HG02678 (cell line): Measurements from ENCODE around the gene KIR2DL4.
"Not testable (repeated sequence)": the region's sequence is repeated elsewhere in the genome, so short reads cannot be mapped to it uniquely, and the experiment has no call there.

ENCODE experiments used
- ATAC-seq: cut with Tn5 transposase; IDR thresholded peaks from one replicate; pipeline ENCODE4 v1.9.1; 2021; ENCODE audit warnings: mild to moderate bottlenecking, moderate library complexity; ENCODE audit not compliant: unreplicated experiment

Gene KIR2DL4

DNA sequence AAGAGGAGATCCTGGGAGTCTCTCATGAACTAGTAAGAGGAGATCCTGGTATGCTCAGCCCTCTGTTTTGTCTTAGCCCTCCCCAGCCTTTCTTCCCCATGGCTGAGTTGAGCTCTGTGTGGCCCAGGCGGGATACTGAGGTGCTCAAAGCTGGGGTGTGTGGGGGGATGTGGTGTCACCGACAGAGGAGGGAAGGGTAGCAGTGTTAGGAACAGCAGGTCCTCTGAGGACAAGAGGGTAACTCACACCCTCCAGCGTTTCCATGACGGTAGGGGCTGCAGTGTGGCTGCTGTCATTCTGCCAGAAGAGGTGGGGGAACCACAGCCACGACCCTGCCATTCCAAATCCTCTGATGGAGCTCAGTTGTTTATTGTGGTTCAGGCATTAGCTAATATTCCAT is 691 bp downstream of the KIR2DL4 start:
- no peak for ATAC-seq

DNA sequence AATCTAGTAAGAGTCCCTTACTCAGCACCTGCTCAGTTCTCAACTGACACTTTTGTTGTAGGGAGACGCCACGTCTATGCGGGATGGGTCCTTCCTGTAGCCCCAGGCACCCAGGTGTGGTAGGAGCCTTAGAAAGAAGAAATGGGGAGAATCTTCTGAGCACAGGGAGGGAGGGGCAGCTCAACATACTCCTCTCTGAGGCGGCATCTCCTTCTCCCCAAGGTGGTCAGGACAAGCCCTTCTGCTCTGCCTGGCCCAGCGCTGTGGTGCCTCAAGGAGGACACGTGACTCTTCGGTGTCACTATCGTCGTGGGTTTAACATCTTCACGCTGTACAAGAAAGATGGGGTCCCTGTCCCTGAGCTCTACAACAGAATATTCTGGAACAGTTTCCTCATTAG is 1.2 kb downstream of the KIR2DL4 start:
- ATAC-seq = no peak

DNA sequence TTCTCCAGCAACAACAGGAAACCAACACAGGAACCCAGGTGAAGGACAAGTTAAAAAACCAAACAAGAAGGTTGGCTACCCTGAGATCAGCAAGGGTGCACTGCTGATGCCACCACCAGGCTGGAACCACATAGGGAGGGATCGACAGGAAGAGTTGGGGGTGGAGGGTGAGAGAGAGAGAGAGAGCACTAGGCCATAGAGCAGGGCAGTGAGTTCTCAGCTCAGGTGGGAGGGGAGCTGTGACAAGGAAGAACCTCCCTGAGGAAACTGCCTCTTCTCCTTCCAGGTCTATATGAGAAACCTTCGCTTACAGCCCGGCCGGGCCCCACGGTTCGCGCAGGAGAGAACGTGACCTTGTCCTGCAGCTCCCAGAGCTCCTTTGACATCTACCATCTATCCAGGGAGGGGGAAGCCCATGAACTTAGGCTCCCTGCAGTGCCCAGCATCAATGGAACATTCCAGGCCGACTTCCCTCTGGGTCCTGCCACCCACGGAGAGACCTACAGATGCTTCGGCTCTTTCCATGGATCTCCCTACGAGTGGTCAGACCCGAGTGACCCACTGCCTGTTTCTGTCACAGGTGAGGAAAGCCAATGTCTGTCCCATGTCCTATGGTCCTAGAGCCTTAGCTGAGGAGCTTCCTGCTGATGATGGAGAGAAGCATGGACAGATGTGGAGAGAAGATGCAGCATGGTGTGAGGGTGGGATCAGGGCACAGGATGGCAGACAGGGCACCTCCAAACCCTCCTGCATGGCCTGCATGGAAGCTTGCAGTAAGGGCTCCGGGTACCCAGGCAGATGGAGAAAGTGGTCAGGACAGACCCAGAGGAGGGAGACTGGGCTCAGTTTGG is 2.5 kb downstream of the KIR2DL4 start:
- no peak for ATAC-seq

DNA sequence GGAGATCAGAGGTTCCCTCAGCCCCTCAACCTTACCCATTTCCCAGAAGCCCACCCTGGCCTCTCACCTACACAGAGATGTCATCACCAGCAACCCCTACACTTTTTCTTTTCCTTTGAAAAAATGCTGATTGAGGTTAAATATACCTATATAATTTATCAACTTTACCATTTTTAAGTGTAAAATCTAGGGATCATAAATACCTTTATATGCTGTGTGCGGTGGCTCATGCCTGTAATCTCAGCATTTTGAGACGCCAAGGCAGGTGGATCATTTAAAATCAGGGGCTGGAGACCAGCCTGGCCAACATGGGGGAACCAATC is 3.1 kb downstream of the KIR2DL4 start:
- no peak for ATAC-seq

DNA sequence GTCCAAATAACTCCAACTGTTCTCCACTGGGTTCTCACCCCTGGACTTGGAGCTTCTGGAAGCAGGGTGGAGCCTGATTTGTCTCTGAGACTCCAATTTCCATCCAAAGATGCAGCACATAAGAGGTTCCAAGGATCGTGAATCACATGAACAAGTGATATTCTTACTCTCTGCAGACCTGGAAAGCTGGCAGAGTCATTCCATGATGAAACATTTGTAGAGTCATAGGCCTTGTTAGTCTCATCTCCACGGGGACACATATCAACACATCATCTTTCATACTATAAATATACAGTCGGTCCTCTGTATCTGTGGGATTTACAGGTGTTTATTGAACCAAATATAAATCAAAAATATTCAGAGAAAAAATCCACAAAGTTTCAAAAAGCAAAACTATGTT is 11.2 kb downstream of the KIR2DL4 start:
- ATAC-seq = not testable (repeated sequence)

DNA sequence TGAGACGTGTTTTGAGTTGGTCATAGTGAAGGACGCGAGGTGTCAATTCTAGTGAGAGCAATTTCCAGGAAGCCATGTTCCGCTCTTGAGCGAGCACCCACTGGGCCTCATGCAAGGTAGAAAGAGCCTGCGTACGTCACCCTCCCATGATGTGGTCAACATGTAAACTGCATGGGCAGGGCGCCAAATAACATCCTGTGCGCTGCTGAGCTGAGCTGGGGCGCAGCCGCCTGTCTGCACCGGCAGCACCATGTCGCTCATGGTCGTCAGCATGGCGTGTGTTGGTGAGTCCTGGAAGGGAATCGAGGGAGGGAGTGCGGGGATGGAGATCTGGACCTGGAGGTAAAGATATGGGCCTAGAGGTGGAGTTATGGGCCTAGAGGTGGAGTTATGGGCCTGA is 12.8 kb downstream of the KIR2DL4 start, which contains the start of gene KIR3DL1:
Gene KIR3DL1 (plus strand): TSS at position 218 of the 400 bp plus-strand sequence.
- ATAC-seq = not testable (repeated sequence)

DNA sequence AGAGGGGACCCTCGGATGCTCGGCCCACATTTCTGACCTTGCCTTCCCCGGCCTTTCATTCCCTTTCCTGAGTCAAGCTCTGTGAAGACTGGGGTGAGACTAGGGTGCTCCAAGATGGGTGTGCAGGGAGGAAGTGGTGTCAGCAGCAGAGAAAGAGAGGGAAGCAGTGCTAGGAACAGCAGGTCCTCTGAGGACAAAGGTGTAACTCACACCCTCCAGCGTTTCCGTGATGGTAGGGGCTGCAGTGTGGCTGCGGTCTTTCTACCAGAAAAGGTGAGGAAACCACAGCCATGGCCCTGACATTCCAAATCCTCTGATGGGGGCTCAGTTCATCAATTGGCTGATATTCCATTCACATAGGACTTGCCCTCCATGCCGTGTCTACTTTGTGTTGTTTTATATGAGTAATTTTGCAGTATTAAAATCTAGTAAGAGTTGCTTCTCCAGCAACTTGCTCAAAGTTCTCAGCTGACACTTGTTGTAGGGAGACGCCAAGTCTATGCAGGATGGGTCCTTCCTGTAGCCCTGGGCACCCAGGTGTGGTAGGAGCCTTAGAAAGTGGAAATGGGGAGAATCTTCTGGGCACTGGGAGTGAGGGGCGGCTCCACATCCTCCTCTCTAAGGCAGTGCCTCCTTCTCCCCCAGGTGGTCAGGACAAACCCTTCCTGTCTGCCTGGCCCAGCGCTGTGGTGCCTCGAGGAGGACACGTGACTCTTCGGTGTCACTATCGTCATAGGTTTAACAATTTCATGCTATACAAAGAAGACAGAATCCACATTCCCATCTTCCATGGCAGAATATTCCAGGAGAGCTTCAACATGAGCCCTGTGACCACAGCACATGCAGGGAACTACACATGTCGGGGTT is 14.5 kb downstream of the KIR2DL4 start:
- no peak for ATAC-seq

DNA sequence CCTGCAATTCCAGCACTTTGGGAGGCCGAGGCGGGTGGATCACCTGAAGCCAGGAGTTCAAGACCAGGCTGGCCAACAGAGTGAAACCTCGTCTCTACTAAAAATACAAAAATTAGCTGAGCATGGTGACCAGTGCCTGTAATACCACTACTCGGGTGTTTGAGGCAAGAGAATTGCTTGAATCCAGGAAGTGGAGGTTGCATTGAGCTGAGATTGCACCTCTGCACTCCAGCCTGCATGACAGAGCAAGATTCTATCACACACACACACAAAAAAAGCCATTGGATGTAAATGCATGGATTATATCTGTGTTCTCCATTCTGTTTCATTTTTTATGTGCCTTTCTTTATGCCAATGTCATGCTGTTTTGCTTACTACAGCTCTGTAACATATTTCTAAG is 21.0 kb downstream of the KIR2DL4 start:
- not testable (repeated sequence) for ATAC-seq

DNA sequence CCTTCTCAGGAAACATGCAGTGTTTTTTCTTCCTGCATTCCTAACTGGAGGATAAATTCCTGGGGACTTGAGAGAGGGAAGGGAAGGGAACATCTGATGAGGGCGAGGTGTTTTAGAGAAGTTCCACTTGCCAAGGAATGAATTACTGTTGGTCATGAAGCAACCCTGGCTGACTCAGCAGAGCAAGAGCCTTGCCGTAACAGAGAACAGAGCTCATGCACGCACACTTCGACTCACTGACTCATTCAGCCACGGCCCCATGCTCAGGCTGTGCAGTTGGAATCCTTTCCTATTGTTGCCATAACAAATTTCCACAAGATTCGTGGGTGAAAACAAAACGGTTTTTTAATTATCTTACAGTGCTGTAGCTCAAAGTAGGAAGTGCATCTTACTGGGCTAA is 21.9 kb downstream of the KIR2DL4 start:
- not testable (repeated sequence) for ATAC-seq

DNA sequence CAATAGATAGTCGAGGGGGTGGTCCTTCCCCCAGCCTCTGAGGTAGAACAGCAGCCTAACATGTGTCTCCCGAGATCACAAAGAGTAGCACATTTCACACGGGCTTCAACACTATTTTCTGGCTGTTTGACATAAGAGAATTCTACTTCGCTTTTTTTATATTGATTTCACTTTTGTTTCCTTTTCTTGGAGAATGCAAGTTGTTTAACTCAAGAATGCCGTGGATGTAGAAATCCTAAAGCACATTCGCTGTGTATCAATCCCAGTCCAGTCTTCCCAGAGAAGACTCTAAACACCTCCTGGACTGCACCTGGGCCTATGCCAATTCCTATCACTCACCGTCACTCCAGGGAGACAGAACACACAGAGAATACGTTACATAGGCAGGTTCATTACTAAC is 24.7 kb downstream of the KIR2DL4 start:
- ATAC-seq = not testable (repeated sequence)

DNA sequence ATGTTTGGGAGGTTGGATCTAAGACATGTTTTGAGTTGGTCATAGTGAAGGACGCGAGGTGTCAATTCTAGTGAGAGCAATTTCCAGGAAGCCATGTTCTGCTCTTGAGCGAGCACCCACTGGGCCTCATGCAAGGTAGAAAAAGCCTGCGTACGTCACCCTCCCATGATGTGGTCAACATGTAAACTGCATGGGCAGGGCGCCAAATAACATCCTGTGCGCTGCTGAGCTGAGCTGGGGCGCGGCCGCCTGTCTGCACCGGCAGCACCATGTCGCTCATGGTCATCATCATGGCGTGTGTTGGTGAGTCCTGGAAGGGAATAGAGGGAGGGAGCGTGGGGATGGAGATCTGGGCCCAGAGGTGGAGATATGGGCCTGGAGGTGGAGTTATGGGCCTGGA is 29.1 kb downstream of the KIR2DL4 start, which contains the start of gene KIR2DS4:
Gene KIR2DS4 (plus strand): TSS at position 181 of the 400 bp plus-strand sequence.
- not testable (repeated sequence) for ATAC-seq

DNA sequence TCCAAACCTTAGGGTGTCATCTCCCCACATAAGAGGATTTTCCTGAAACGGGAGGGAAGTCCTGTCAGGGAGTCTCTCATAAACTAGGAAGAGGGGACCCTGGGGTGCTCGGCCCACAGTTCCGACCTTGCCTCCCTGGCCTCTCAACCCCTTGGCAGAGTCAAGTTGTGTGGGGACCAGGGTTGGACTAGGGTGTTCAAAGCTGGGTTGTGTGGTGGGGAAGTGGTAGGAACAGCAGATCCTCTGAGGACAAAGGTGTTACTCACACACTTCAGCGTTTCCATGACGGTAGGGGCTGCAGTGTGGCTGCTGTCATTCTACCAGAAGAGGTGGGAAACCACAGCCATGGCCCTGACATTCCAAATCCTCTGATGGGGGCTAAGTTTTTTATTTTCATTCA is 31.7 kb downstream of the KIR2DL4 start:
- ATAC-seq = not testable (repeated sequence)

DNA sequence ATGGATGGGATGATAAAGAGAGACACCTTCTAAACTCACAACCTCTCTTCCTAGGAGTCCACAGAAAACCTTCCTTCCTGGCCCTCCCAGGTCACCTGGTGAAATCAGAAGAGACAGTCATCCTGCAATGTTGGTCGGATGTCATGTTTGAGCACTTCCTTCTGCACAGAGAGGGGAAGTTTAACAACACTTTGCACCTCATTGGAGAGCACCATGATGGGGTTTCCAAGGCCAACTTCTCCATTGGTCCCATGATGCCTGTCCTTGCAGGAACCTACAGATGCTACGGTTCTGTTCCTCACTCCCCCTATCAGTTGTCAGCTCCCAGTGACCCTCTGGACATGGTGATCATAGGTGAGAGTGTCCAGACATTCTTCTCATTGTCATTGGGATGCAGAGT is 34.1 kb downstream of the KIR2DL4 start:
- ATAC-seq = not testable (repeated sequence)

DNA sequence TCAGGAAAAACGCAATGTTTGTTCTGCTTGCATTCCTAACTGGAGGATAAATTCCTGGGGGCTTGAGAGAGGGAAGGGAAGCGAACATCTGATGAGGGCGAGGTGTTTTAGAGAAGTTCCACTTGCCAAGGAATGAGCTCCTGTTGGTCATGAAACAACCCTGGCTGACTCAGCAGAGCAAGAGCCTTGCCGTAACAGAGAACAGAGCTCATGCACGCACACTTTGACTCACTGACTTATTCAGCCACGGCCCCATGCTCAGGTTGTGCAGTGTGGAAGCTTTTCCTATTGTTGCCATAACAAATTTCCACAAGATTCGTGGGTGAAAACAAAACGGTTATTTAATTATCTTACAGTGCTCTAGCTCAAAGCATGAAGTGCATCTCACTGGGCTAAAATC is 39.8 kb downstream of the KIR2DL4 start:
- ATAC-seq = not testable (repeated sequence)

DNA sequence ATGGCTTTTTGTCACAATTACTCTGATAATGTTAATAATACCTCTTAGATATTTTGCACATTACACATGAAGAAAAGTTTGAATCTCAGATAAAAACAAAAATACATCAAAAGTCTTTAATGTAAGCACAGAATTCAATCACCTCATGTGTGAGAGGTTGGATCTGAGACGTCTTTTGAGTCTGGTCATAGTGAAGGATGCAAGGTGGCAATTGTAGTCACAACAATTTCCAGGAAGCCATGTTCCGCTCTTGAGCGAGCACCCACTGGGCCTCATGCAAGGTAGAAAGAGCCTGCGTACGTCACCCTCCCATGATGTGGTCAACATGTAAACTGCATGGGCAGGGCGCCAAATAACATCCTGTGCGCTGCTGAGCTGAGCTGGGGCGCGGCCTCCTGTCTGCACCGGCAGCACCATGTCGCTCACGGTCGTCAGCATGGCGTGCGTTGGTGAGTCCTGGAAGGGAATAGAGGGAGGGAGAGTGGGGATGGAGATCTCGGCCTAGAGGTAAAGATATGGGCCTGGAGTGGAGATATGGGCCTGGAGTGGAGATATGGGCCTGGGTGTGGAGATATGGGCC is 46.7 kb downstream of the KIR2DL4 start, which contains the start of gene KIR3DL2:
Gene KIR3DL2 (plus strand): TSS at position 383 of the 580 bp plus-strand sequence. CDS start 33 bp downstream, at position 416.
- not testable (repeated sequence) for ATAC-seq

DNA sequence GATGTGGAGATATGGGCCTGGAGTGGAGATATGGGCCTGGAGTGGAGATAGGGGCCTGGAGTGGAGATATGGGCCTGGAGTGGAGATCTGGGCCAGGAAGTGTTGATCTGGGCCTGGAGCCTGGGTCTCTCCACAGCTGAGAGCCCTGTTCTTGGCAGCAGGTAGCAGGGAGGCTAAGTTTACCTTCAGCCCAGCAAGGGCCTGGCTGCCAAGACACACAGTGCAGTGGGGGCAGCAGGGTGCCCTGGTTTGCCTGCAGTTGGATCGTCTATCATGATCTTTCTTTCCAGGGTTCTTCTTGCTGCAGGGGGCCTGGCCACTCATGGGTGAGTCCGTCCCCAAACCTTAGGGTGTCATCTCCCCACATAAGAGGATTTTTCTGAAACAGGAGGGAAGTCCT is 47.5 kb downstream of the KIR2DL4 start:
- no peak for ATAC-seq

DNA sequence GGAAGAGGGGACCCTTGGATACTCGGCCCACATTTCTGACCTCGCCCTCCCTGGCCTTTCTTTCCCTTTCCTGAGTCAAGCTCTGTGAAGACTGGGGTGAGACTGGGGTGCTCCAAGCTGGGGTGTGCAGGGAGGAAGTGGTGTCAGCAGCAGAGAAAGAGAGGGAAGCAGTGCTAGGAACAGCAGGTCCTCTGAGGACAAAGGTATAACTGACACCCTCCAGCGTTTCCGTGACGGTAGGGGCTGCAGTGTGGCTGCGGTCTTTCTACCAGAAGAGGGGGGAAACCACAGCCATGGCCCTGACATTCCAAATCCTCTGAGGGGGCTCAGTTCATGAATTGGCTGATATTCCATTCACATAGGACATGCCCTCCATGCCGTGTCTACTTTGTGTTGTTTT is 47.9 kb downstream of the KIR2DL4 start:
- ATAC-seq = no peak

DNA sequence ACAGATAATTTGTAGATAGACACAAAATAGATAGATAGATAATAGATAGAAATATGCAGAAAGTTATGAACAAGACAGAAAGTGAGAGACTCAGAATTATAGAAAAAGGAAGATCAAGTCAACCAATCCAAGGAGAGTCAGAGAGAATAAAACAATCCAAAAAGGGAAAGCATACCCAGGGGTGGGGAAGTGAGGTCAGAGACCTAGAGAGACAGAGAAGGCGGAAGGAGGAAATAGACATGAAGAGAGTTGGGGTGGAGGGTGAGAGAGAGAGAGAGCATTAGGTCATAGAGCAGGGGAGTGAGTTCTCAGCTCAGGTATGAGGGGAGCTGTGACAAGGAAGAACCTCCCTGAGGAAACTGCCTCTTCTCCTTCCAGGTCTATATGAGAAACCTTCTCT is 51.8 kb downstream of the KIR2DL4 start:
- not testable (repeated sequence) for ATAC-seq

DNA sequence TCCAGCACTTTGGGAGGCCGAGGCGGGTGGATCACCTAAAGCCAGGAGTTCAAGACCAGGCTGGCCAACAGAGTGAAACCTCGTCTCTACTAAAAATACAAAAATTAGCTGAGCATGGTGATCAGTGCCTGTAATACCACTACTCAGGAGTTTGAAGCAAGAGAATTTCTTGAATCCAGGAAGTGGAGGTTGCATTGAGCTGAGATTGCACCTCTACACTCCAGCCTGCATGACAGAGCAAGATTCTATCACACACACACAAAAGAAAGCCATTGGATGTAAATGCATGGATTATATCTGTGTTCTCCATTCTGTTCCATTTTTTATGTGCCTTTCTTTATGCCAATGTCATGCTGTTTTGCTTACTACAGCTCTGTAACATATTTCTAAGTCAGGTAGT is 55.1 kb downstream of the KIR2DL4 start:
- ATAC-seq = not testable (repeated sequence)

DNA sequence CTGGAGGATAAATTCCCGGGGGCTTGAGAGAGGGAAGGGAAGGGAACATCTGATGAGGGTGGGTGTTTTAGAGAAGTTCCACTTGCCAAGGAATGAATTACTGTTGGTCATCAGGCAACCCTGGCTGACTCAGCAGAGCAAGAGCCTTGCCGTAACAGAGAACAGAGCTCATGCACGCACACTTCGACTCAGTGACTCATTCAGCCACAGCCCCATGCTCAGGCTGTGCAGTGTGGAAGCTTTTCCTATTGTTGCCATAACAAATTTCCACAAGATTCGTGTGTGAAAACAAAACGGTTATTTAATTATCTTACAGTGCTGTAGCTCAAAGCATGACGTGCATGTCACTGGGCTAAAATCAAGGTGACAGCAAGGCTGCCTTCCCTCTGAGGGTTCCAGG is 56.0 kb downstream of the KIR2DL4 start:
- not testable (repeated sequence) for ATAC-seq

DNA sequence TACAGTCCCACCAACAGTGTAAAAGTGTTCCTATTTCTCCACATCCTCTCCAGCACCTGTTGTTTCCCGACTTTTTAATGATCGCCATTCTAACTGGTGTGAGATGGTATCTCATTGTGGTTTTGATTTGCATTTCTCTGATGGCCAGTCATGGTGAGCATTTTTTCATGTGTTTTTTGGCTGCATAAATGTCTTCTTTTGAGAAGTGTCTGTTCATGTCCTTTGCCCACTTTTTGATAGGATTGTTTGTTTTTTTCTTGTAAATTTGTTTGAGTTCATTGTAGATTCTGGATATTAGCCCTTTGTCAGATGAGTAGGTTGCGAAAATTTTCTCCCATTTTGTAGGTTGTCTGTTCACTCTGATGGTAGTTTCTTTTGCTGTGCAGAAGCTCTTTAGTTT is 60.0 kb downstream of the KIR2DL4 start:
- not testable (repeated sequence) for ATAC-seq
